Tibial artery (tissue), 4 donors: ENCODE results near the gene MYO3B.

Source experiments
- DNase-seq, 2 donors: peaks; one replicate each; pipeline ENCODE4 v3.0.0-alpha.2; 2019
- H3K27ac ChIP-seq, 2 donors: fragments of 200-600 bp; sonication (generic) in 1 of 2; 1 replicate in 1 of 2; 2 replicates in 1 of 2; pipeline ENCODE4 v1.5.1; 2018 to 2019; ENCODE audit warnings: mild to moderate bottlenecking in 1 of 2
- H3K27me3 ChIP-seq, 2 donors: fragments of 200-600 bp; sonication (generic) in 1 of 2; one replicate each; pipeline versions ENCODE4 v1.5.1 to v1.6.0; 2016 to 2019
- H3K36me3 ChIP-seq, 3 donors: fragments of 200-600 bp; sonication (generic) in 2 of 3; one replicate each; pipeline ENCODE4 v1.5.1; 2016 to 2019; ENCODE audit warnings: mild to moderate bottlenecking in 2 of 3
- H3K4me1 ChIP-seq, 4 donors: fragments of 200-600 bp; sonication (generic) in 2 of 4; 1 replicate in 3 of 4; 2 replicates in 1 of 4; pipeline ENCODE4 v1.5.1; 2016 to 2019
- H3K4me3 ChIP-seq, 2 donors: fragments of 200-600 bp; sonication (generic) in 1 of 2; 1 replicate in 1 of 2; 2 replicates in 1 of 2; pipeline ENCODE4 v1.5.1; 2018 to 2019; ENCODE audit warnings: mild to moderate bottlenecking in 2 of 2
- H3K9me3 ChIP-seq, 3 donors: fragments of 200-600 bp; sonication (generic) in 1 of 3; one replicate each; pipeline ENCODE4 v1.5.1; 2016 to 2019
- CTCF ChIP-seq, 2 experiments: fragments of 200-600 bp in 1 of 2; fragments of 450-650 bp in 1 of 2; IDR thresholded peaks; one replicate each; pipeline ENCODE4 v1.5.1; 2017 to 2019; ENCODE audit warnings: antibody characterized with exemption in 2 of 2, mild to moderate bottlenecking in 1 of 2, moderate library complexity in 1 of 2
- intact Hi-C: fragments of 100-400 bp; cut with DNase I; formaldehyde crosslinking; loops from one replicate; pipeline ENCODE4 v1.15.0; 2023; ENCODE audit warnings: low total_unique reads

The MYO3B gene

GRCh38 chr2:170301626-170302025 lies 123.7 kb downstream of the MYO3B start:
- H3K4me1 ChIP-seq: no peaks in the 10 kb centered on the region
- intact Hi-C loops: no loop called here
- no peak overlapping the region for H3K4me3 ChIP-seq
- no peaks in the 10 kb centered on the region for H3K36me3 ChIP-seq
- no peaks in the 10 kb centered on the region for H3K27me3 ChIP-seq
- H3K27ac ChIP-seq: no peak overlapping the region
- no peaks in the 10 kb centered on the region for H3K9me3 ChIP-seq
- DNase-seq: no peak
- no peak for TF ChIP-seq CTCF (IDR thresholded peaks at IDR 0.05)

- H3K4me3 ChIP-seq: no peak overlapping the region
- no peaks in the 10 kb centered on the region for H3K27me3 ChIP-seq
- no peaks in the 10 kb centered on the region for H3K9me3 ChIP-seq
- H3K4me1 ChIP-seq: no peaks in the 10 kb centered on the region
- DNase-seq: no peak
- no peaks in the 10 kb centered on the region for H3K36me3 ChIP-seq
- TF ChIP-seq CTCF (IDR thresholded peaks at IDR 0.05): no peak
- H3K27ac ChIP-seq: no peak overlapping the region
- intact Hi-C loops: no loop called here
Measured at GRCh38 chr2:170305711-170306110, 127.8 kb downstream of the MYO3B start.

- no peak overlapping the region for H3K4me3 ChIP-seq
- no peaks in the 10 kb centered on the region for H3K4me1 ChIP-seq
- H3K27ac ChIP-seq: no peak overlapping the region
- intact Hi-C loops: no loop called here
- no peaks in the 10 kb centered on the region for H3K9me3 ChIP-seq
- DNase-seq: no peak
- no peaks in the 10 kb centered on the region for H3K36me3 ChIP-seq
- TF ChIP-seq CTCF (IDR thresholded peaks at IDR 0.05): no peak
- no peaks in the 10 kb centered on the region for H3K27me3 ChIP-seq
Measured at GRCh38 chr2:170306293-170306873, 128.4 kb downstream of the MYO3B start.

GRCh38 chr2:170307052-170307451 lies 129.1 kb downstream of the MYO3B start:
- Histone ChIP-seq H3K27me3 (no peaks in the 10 kb centered on the region), H3K36me3 (no peaks in the 10 kb centered on the region), H3K4me3 (no peak overlapping the region), H3K27ac (no peak overlapping the region), H3K4me1 (no peaks in the 10 kb centered on the region), H3K9me3 (no peaks in the 10 kb centered on the region)
- no peak for TF ChIP-seq CTCF (IDR thresholded peaks at IDR 0.05)
- DNase-seq: no peak
- intact Hi-C loops: no loop called here

GRCh38 chr2:170307555-170308351 lies 129.8 kb downstream of the MYO3B start:
- no peak overlapping the region for H3K27ac ChIP-seq
- TF ChIP-seq CTCF (IDR thresholded peaks at IDR 0.05): no peak
- H3K4me3 ChIP-seq: no peak overlapping the region
- intact Hi-C loops: no loop called here
- H3K9me3 ChIP-seq: no peaks in the 10 kb centered on the region
- DNase-seq: no peak
- no peaks in the 10 kb centered on the region for H3K27me3 ChIP-seq
- H3K36me3 ChIP-seq: no peaks in the 10 kb centered on the region
- H3K4me1 ChIP-seq: no peaks in the 10 kb centered on the region
